GM23338 (cell line): ENCODE data around the gene PIP5K1A.

Experiments
- CREB1 ChIP-seq: fragments of 250-450 bp; sonication (Bioruptor Pico); IDR thresholded peaks from 2 replicates; pipeline ENCODE4 v1.5.0; 2020; ENCODE audit warnings: low read depth, mild to moderate bottlenecking, moderate library complexity
- ETS1 ChIP-seq: IDR thresholded peaks from 2 replicates; pipeline ENCODE4 v1.6.1; 2016; ENCODE audit warnings: antibody characterized with exemption
- EZH2 ChIP-seq: fragments of 200-600 bp; sonication (generic); IDR thresholded peaks from one replicate; pipeline ENCODE4 v1.8.0; 2017; ENCODE audit warnings: antibody characterized with exemption, mild to moderate bottlenecking, low read depth; ENCODE audit not compliant: unreplicated experiment
- EZH2phosphoT487 ChIP-seq: fragments of 200-600 bp; sonication (generic); IDR thresholded peaks from one replicate; pipeline ENCODE4 v1.8.1; 2018; ENCODE audit warnings: antibody characterized with exemption; ENCODE audit not compliant: unreplicated experiment
- JUNB ChIP-seq: IDR thresholded peaks from one replicate; pipeline ENCODE4 v1.6.1; 2016; ENCODE audit warnings: antibody characterized with exemption; ENCODE audit not compliant: unreplicated experiment
- NANOG ChIP-seq: IDR thresholded peaks from 2 replicates; pipeline ENCODE4 v1.6.1; 2016; ENCODE audit warnings: antibody characterized with exemption, borderline replicate concordance
- POLR2AphosphoS5 ChIP-seq: IDR thresholded peaks from 2 replicates; pipeline ENCODE4 v1.6.1; 2016; ENCODE audit warnings: antibody characterized with exemption, low read depth
- REST ChIP-seq: IDR thresholded peaks from one replicate; pipeline ENCODE4 v1.6.1; 2018; ENCODE audit warnings: antibody characterized with exemption; ENCODE audit not compliant: unreplicated experiment
- STAT1 ChIP-seq: IDR thresholded peaks from one replicate; pipeline ENCODE4 v1.6.1; 2016; ENCODE audit warnings: antibody characterized with exemption; ENCODE audit not compliant: unreplicated experiment
- ZNF114 ChIP-seq: fragments of 250-450 bp; sonication (Bioruptor Pico); IDR thresholded peaks from 2 replicates; pipeline ENCODE4 v1.5.0; 2020; ENCODE audit warnings: mild to moderate bottlenecking, moderate library complexity
- ZNF331 ChIP-seq: fragments of 250-450 bp; sonication (Bioruptor Pico); IDR thresholded peaks from 2 replicates; pipeline ENCODE4 v1.5.0; 2020; ENCODE audit warnings: low read depth, mild to moderate bottlenecking, moderate library complexity
- ZNF462 ChIP-seq: fragments of 250-450 bp; sonication (Bioruptor Pico); IDR thresholded peaks from 2 replicates; pipeline ENCODE4 v1.5.0; 2020; ENCODE audit warnings: mild to moderate bottlenecking, moderate library complexity
- TF ChIP-seq, protein P1 (sequence below), 2 experiments: fragments of 200-600 bp in 1 of 2; sonication (generic) in 1 of 2; conservative IDR thresholded peaks; 2 replicates each; pipeline versions ENCODE4 v1.5.1 to v1.6.1; 2016 to 2017; ENCODE audit warnings: antibody characterized with exemption in 2 of 2, low read depth in 2 of 2, mild to moderate bottlenecking in 2 of 2, moderate library complexity in 1 of 2

DNA sequence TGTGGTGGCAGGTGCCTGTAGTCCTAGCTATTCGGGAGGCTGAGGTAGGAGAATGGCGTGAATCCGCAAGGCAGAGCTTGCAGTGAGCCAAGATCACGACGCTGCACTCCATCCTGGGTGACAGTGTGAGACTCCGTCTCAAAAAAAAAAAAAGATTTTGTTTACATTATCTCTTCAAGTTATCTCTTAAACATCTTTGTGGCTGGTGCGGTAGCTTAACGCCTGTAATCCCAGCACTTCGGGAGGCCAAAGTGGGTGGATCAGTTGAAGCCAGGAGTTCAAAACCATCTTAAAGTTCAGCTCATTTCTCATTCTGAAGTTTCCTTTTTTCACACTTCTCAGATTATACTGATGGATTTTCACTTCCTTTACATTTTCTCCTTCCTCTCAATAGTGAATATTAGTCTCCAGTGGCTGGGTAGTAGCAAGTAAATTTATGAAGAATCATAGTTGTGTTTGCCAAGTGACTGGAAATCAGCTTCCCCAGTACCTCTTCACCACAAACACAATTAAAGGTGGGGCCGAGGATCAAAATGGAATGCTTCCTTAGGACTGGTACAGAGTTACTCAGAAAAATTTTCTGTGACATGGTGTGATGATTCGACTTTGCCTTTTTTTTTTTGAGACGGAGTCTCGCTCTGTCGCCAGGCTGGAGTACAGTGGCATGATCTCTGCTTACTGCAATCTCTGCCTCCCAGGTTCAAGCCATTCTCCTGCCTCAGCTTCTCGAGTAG lies 13.8 kb downstream of the PIP5K1A start:
- TF ChIP-seq, protein P1, sequence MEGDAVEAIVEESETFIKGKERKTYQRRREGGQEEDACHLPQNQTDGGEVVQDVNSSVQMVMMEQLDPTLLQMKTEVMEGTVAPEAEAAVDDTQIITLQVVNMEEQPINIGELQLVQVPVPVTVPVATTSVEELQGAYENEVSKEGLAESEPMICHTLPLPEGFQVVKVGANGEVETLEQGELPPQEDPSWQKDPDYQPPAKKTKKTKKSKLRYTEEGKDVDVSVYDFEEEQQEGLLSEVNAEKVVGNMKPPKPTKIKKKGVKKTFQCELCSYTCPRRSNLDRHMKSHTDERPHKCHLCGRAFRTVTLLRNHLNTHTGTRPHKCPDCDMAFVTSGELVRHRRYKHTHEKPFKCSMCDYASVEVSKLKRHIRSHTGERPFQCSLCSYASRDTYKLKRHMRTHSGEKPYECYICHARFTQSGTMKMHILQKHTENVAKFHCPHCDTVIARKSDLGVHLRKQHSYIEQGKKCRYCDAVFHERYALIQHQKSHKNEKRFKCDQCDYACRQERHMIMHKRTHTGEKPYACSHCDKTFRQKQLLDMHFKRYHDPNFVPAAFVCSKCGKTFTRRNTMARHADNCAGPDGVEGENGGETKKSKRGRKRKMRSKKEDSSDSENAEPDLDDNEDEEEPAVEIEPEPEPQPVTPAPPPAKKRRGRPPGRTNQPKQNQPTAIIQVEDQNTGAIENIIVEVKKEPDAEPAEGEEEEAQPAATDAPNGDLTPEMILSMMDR (conservative IDR thresholded peaks at IDR 0.05; ENCODE audit: low read depth in 2 of 2), result no peak
- no peak for TF ChIP-seq EZH2phosphoT487
- no peak for TF ChIP-seq REST
- no peak for TF ChIP-seq EZH2
- no peak for TF ChIP-seq JUNB
- no peak for TF ChIP-seq ETS1
- no peak for TF ChIP-seq POLR2AphosphoS5
- no peak for TF ChIP-seq CREB1 (CRISPR knock-in tag)
- no peak for TF ChIP-seq STAT1
- TF ChIP-seq ZNF462 (CRISPR knock-in tag), result no peak
- no peak for TF ChIP-seq ZNF114
- TF ChIP-seq ZNF331 (CRISPR knock-in tag), result no peak
- no peak for TF ChIP-seq NANOG
